NCI-H2029 (cell line): Measurements from ENCODE around the gene CRYBG1.

Experiments used
- DNase-seq: peaks from one replicate; lab custom pipeline; 2025; lab: John Stamatoyannopoulos, UW

CRYBG1 gene

GRCh38 chr6:106360410-106360988 is at the start of gene CRYBG1:
Gene CRYBG1 (plus strand): TSS chr6:106360717. CDS start chr6:106360909, 192 bp downstream.
- DNase-seq, result peak; percentile 58

GRCh38 chr6:106315765-106316374 is 44.6 kb upstream of the CRYBG1 start:
- DNase-seq, result peak; percentile 77

- DNase-seq, result no peak
Measured at GRCh38 chr6:106316375-106316766, 44.1 kb upstream of the CRYBG1 start.

- peak; percentile 21 for DNase-seq
Measured at GRCh38 chr6:106318061-106318460, 42.5 kb upstream of the CRYBG1 start.

- DNase-seq, result no peak
Measured at GRCh38 chr6:106318851-106319250, 41.7 kb upstream of the CRYBG1 start.

- DNase-seq, result no peak
Measured at GRCh38 chr6:106321940-106322339, 38.6 kb upstream of the CRYBG1 start.

GRCh38 chr6:106324726-106325335 is 35.7 kb upstream of the CRYBG1 start:
- DNase-seq, result no peak

GRCh38 chr6:106325336-106326178 is 35.0 kb upstream of the CRYBG1 start, which contains the start of gene ATG5:
Gene ATG5 (minus strand): TSS chr6:106325760. CDS start chr6:106316208, 9,552 bp downstream.
- peak; percentile 98 for DNase-seq

GRCh38 chr6:106334646-106335448 is 25.7 kb upstream of the CRYBG1 start:
- peak; percentile 73 for DNase-seq

GRCh38 chr6:106339334-106340029 is 21.0 kb upstream of the CRYBG1 start:
- DNase-seq, result peak; percentile 72

- DNase-seq, result no peak
Measured at GRCh38 chr6:106347219-106347618, 13.3 kb upstream of the CRYBG1 start.

- no peak for DNase-seq
Measured at GRCh38 chr6:106356378-106356777, 4.1 kb upstream of the CRYBG1 start.

GRCh38 chr6:106359959-106360409 is 533 bp upstream of the CRYBG1 start:
- no peak for DNase-seq

- DNase-seq, result no peak
Measured at GRCh38 chr6:106360989-106361430, 493 bp downstream of the CRYBG1 start.

GRCh38 chr6:106363401-106364138 is 3.1 kb downstream of the CRYBG1 start:
- no peak for DNase-seq

- DNase-seq, result no peak
Measured at GRCh38 chr6:106369739-106370138, 9.2 kb downstream of the CRYBG1 start.

GRCh38 chr6:106370639-106371038 is 10.1 kb downstream of the CRYBG1 start:
- DNase-seq, result no peak

GRCh38 chr6:106372838-106373501 is 12.5 kb downstream of the CRYBG1 start:
- no peak for DNase-seq

- DNase-seq, result no peak
Measured at GRCh38 chr6:106373502-106374239, 13.2 kb downstream of the CRYBG1 start.
